Testis (tissue), 3 donors: ENCODE results near the gene ITPKC. TPM values are rescaled to one million over a fixed set of nuclear protein-coding genes. Genes with fewer than 3 reads are reported as not detected.

Experiments used
- DNase-seq: peaks from one replicate; pipeline ENCODE4 v3.0.0-alpha.2; 2019
- H3K27ac ChIP-seq, 2 donors: fragments of 200-600 bp; sonication (generic); one replicate each; pipeline ENCODE4 v1.5.1; 2019
- H3K27me3 ChIP-seq: fragments of 200-600 bp; sonication (generic); one replicate; pipeline ENCODE4 v1.5.1; 2019
- H3K36me3 ChIP-seq: fragments of 200-600 bp; sonication (generic); one replicate; pipeline ENCODE4 v1.5.1; 2017; ENCODE audit warnings: low read depth; ENCODE audit errors: missing control alignments
- H3K4me1 ChIP-seq: fragments of 200-600 bp; sonication (generic); one replicate; pipeline ENCODE4 v1.5.1; 2019
- H3K4me3 ChIP-seq, 2 donors: fragments of 200-600 bp; sonication (generic); one replicate each; pipeline ENCODE4 v1.5.1; 2017 to 2019
- H3K9me3 ChIP-seq: fragments of 200-600 bp; sonication (generic); one replicate; pipeline ENCODE4 v1.5.1; 2017
- CTCF ChIP-seq, 3 experiments: fragments of 450-650 bp in 2 of 3; fragments of 200-600 bp in 1 of 3; sonication (generic) in 1 of 3; IDR thresholded peaks; one replicate each; pipeline ENCODE4 v1.5.1; 2016 to 2019; ENCODE audit warnings: antibody characterized with exemption in 3 of 3, mild to moderate bottlenecking in 2 of 3, moderate library complexity in 1 of 3
- POLR2A ChIP-seq: fragments of 450-650 bp; IDR thresholded peaks from one replicate; pipeline ENCODE4 v1.6.1; 2017; ENCODE audit warnings: antibody characterized with exemption, mild to moderate bottlenecking, moderate library complexity
- WGBS, 2 donors: methylation state at CpG; one replicate each; pipeline ENCODE4 v1.1.5; 2018; 5-methylcytosine and 5-hydroxymethylcytosine counted together
- intact Hi-C: fragments of 100-400 bp; cut with DNase I; formaldehyde crosslinking; loops from one replicate; pipeline ENCODE4 v1.15.1; 2023; ENCODE audit warnings: low total_unique reads
- polyA plus RNA-seq: library from polyadenylated mRNA; stranded (reverse); fragments of 350-450 nt; fragmentation: Illumina TruSeq; extraction: RNeasy Lipid Tissue Mini Kit (QIAGEN cat#74804); gene quantifications from one replicate; pipeline ENCODE4 v1.2.3, GENCODE V29; 2014; ENCODE audit warnings: low read depth, low replicate concordance; ENCODE audit not compliant: insufficient read depth
- total RNA-seq, 2 donors: library from RNA; depleted of rRNA; stranded (reverse); fragments of >200 nt; gene quantifications; one replicate each; pipeline ENCODE4 v1.2.3, GENCODE V29; 2016

ITPKC gene
- total and polyA plus RNA-seq, 3 donors from 2014 or later, result 11.6 to 20.8 (median 19.2) TPM

GRCh38 chr19:40755248-40755624, 38.3 kb downstream of the ITPKC start:
- H3K4me1 ChIP-seq, result peaks cover 10% of the 10 kb centered on the region
- no peaks in the 10 kb centered on the region for H3K9me3 ChIP-seq
- H3K27ac ChIP-seq, result no peak overlapping the region
- H3K36me3 ChIP-seq, result no peaks in the 10 kb centered on the region
- TF ChIP-seq CTCF (IDR thresholded peaks at IDR 0.05), result no peak
- 84 to 89% methylated on average over 3 of the region's 3 CpGs for WGBS, 2 donors
- H3K4me3 ChIP-seq, result no peak overlapping the region
- DNase-seq, result no peak
- H3K27me3 ChIP-seq, result no peaks in the 10 kb centered on the region
- intact Hi-C loops, result no loop called here

- Histone ChIP-seq H3K27ac (no peak overlapping the region), H3K4me3 (no peak overlapping the region), H3K27me3 (no peaks in the 10 kb centered on the region), H3K36me3 (no peaks in the 10 kb centered on the region), H3K4me1 (peaks cover 10% of the 10 kb centered on the region), H3K9me3 (no peaks in the 10 kb centered on the region)
- 96 to 98% methylated on average over 8 of the region's 8 CpGs for WGBS, 2 donors
- TF ChIP-seq CTCF (IDR thresholded peaks at IDR 0.05) (no peak), POLR2A (no peak)
- intact Hi-C loops, result no loop called here
- no peak for DNase-seq
These were observed 38.9 kb downstream of the ITPKC start for GRCh38 chr19:40755791-40756190.

GRCh38 chr19:40756502-40757110, 39.7 kb downstream of the ITPKC start:
- H3K27ac ChIP-seq, result no peak overlapping the region
- no peaks in the 10 kb centered on the region for H3K27me3 ChIP-seq
- intact Hi-C loops, result no loop called here
- no peak overlapping the region for H3K4me3 ChIP-seq
- DNase-seq, result no peak
- TF ChIP-seq POLR2A (no peak), CTCF (IDR thresholded peaks at IDR 0.05) (no peak)
- 87 to 88% methylated on average over 10 to 11 of the region's 11 CpGs for WGBS, 2 donors
- no peaks in the 10 kb centered on the region for H3K36me3 ChIP-seq
- H3K9me3 ChIP-seq, result no peaks in the 10 kb centered on the region
- H3K4me1 ChIP-seq, result peaks cover 10% of the 10 kb centered on the region

- Histone ChIP-seq H3K27me3 (no peaks in the 10 kb centered on the region), H3K9me3 (no peaks in the 10 kb centered on the region), H3K27ac (no peak overlapping the region), H3K4me1 (no peaks in the 10 kb centered on the region), H3K36me3 (no peaks in the 10 kb centered on the region), H3K4me3 (no peak overlapping the region)
- intact Hi-C loops, result no loop called here
- no peak for DNase-seq
- 92 to 95% methylated on average over 2 to 3 of the region's 3 CpGs for WGBS, 2 donors
- TF ChIP-seq POLR2A, result no peak
- TF ChIP-seq CTCF (IDR thresholded peaks at IDR 0.05), result no peak
These were observed 41.6 kb downstream of the ITPKC start for GRCh38 chr19:40758491-40758890.

- no peak overlapping the region for H3K27ac ChIP-seq
- intact Hi-C loops, result no loop called here
- H3K4me1 ChIP-seq, result no peaks in the 10 kb centered on the region
- H3K4me3 ChIP-seq, result no peak overlapping the region
- no peaks in the 10 kb centered on the region for H3K36me3 ChIP-seq
- WGBS, 2 donors, result 92 to 95% methylated on average over 12 to 13 of the region's 13 CpGs
- DNase-seq, result no peak
- no peaks in the 10 kb centered on the region for H3K27me3 ChIP-seq
- H3K9me3 ChIP-seq, result no peaks in the 10 kb centered on the region
- TF ChIP-seq POLR2A, result no peak
- TF ChIP-seq CTCF (IDR thresholded peaks at IDR 0.05), result no peak
These were observed 42.4 kb downstream of the ITPKC start for GRCh38 chr19:40759352-40759751.
